B cell (primary cell): ENCODE results near the gene CES1. TPM values are rescaled to one million over a fixed set of nuclear protein-coding genes. Genes with fewer than 3 reads are reported as not detected.

Experiments used
- ATAC-seq: fragments of 200-7000 bp; cut with Tn5 transposase; one replicate; pipeline ENCODE4 v1.10.0; 2021; ENCODE audit warnings: low read depth, mild to moderate bottlenecking, moderate number of reproducible peaks, moderate library complexity
- CTCF ChIA-PET: fragments of 350-600 bp; sonication (Branson Sonifier 250); formaldehyde crosslinking; loops from one replicate; lab custom pipeline; 2021; ENCODE audit warnings: antibody characterized with exemption, inconsistent platforms; lab: Charles Lee
- POLR2A ChIA-PET: fragments of 350-600 bp; sonication (Branson Sonifier 250); formaldehyde crosslinking; loops from one replicate; lab custom pipeline; 2021; ENCODE audit warnings: antibody characterized with exemption; lab: Charles Lee
- DNase-seq: peaks from one replicate; pipeline ENCODE4 v3.0.0; 2013
- H2AFZ ChIP-seq: 2 replicates; pipeline ENCODE4 v1.6.1; 2012; ENCODE audit warnings: mild to moderate bottlenecking, low read depth, low read length; ENCODE audit not compliant: insufficient read depth, poor library complexity, severe bottlenecking
- H3K27ac ChIP-seq, 2 donors: 1 replicate in 1 of 2; 2 replicates in 1 of 2; pipeline ENCODE4 v1.5.1; 2012 to 2013; ENCODE audit warnings: low read length in 2 of 2, mild to moderate bottlenecking in 2 of 2, moderate library complexity in 1 of 2
- H3K27me3 ChIP-seq, 4 experiments: fragments of 200-600 bp in 1 of 4; sonication (generic) in 1 of 4; replicated peaks in 1 of 4; 1 replicate in 2 of 4; 2 replicates in 2 of 4; pipeline versions ENCODE4 v1.6.1 to v1.7.0; 2013 to 2016; ENCODE audit warnings: low read length in 3 of 4, mild to moderate bottlenecking in 2 of 4, mixed read lengths in 1 of 4, moderate library complexity in 1 of 4; ENCODE audit not compliant: insufficient read depth in 4 of 4, control insufficient read depth in 3 of 4; ENCODE audit errors: control extremely low read depth in 1 of 4
- H3K36me3 ChIP-seq, 2 experiments: replicated peaks in 1 of 2; 1 replicate in 1 of 2; 2 replicates in 1 of 2; pipeline versions ENCODE4 v1.6.1 to v1.7.1; 2013; ENCODE audit warnings: low read length in 1 of 2; ENCODE audit not compliant: insufficient read depth in 2 of 2, control insufficient read depth in 1 of 2; ENCODE audit errors: control extremely low read depth in 1 of 2, extremely low read depth in 1 of 2
- H3K4me1 ChIP-seq, 2 donors: fragments of 200-600 bp in 1 of 2; sonication (generic) in 1 of 2; 1 replicate in 1 of 2; 2 replicates in 1 of 2; pipeline versions ENCODE4 v1.5.1 to v1.6.1; 2013 to 2017; ENCODE audit warnings: low read length in 2 of 2; ENCODE audit not compliant: control insufficient read depth in 2 of 2, insufficient read depth in 2 of 2
- H3K4me2 ChIP-seq: replicated peaks from 2 replicates; pipeline ENCODE3; 2012; ENCODE audit warnings: mild to moderate bottlenecking, low read depth, low read length; ENCODE audit not compliant: poor library complexity, severe bottlenecking
- H3K4me3 ChIP-seq, 5 experiments: fragments of 200-600 bp in 1 of 5; sonication (generic) in 1 of 5; 1 replicate in 3 of 5; 2 replicates in 2 of 5; pipeline versions ENCODE4 v1.5.1 to v1.7.0; 2011 to 2016; ENCODE audit warnings: low read length in 4 of 5, mild to moderate bottlenecking in 4 of 5, low read depth in 2 of 5, control low read depth in 1 of 5, moderate library complexity in 1 of 5; ENCODE audit not compliant: insufficient read depth in 1 of 5; ENCODE audit errors: control extremely low read depth in 1 of 5, extremely low read depth in 1 of 5
- H3K79me2 ChIP-seq: fragments of 200-600 bp; sonication (generic); one replicate; pipeline ENCODE4 v1.6.0; 2016; ENCODE audit warnings: low read length; ENCODE audit not compliant: control insufficient read depth, insufficient read depth
- H3K9ac ChIP-seq: fragments of 200-600 bp; sonication (generic); 2 replicates; pipeline ENCODE4 v1.6.1; 2017; ENCODE audit warnings: mild to moderate bottlenecking, low read length, moderate library complexity
- H3K9me3 ChIP-seq, 3 donors: one replicate each; pipeline versions ENCODE4 v1.6.1 to v1.7.1; 2013; ENCODE audit warnings: low read length in 2 of 3; ENCODE audit not compliant: control insufficient read depth in 2 of 3, insufficient read depth in 1 of 3; ENCODE audit errors: control extremely low read depth in 1 of 3
- H4K20me1 ChIP-seq: 2 replicates; pipeline ENCODE4 v1.6.0; 2012; ENCODE audit warnings: mild to moderate bottlenecking, low read length; ENCODE audit not compliant: insufficient read depth, control insufficient read depth, poor library complexity, severe bottlenecking
- H3K27ac Mint-ChIP-seq: one replicate; pipeline ENCODE4 v1.8.0; 2021; ENCODE audit warnings: mixed read lengths
- H3K27me3 Mint-ChIP-seq: one replicate; pipeline ENCODE4 v1.8.0; 2021; ENCODE audit warnings: mixed read lengths
- H3K4me1 Mint-ChIP-seq: one replicate; pipeline ENCODE4 v1.8.0; 2021; ENCODE audit warnings: mixed read lengths
- H3K4me3 Mint-ChIP-seq: one replicate; pipeline ENCODE4 v1.8.0; 2021; ENCODE audit warnings: mixed read lengths
- H3K9me3 Mint-ChIP-seq: one replicate; pipeline ENCODE4 v1.8.0; 2022; ENCODE audit warnings: mixed read lengths; ENCODE audit not compliant: insufficient read depth
- EZH2 ChIP-seq: IDR thresholded peaks from 2 replicates; pipeline ENCODE4 v1.6.1; 2012; ENCODE audit warnings: borderline replicate concordance, low read depth, mild to moderate bottlenecking, moderate library complexity, low read length; ENCODE audit not compliant: insufficient read depth, poor library complexity, severe bottlenecking
- whole genome bisulfite sequencing: methylation state at CpG from one replicate; pipeline ENCODE4 v1.1.5; 2013; ENCODE audit warnings: missing lambda C conversion rate; ENCODE audit not compliant: insufficient coverage; 5-methylcytosine and 5-hydroxymethylcytosine counted together
- intact Hi-C: fragments of 100-400 bp; cut with micrococcal nuclease; formaldehyde crosslinking; loops from one replicate; pipeline ENCODE4 v1.10.0; 2022
- polyA plus RNA-seq: library from polyadenylated mRNA; depleted of rRNA; stranded (reverse); fragments of >200 nt; gene quantifications from 2 replicates; pipeline ENCODE4 v1.2.3, GENCODE V29; 2012
- total RNA-seq, 2 donors: library from RNA; stranded (reverse); fragments of 120-200 nt in 1 of 2; gene quantifications; 1 replicate in 1 of 2; 2 replicates in 1 of 2; pipeline versions ENCODE4 v1.2.3 to v1.2.4, GENCODE V29; 2013 to 2022
- TF ChIP-seq, protein P1 (sequence below): fragments of 200-600 bp; IDR thresholded peaks from one replicate; pipeline ENCODE4 v1.8.0; 2022; ENCODE audit warnings: antibody characterized with exemption, mild to moderate bottlenecking

Gene CES1
- total and polyA plus RNA-seq, 2 donors (not counting 1 experiment from before 2014, with no cell fraction given) = 0.37 to 1.2 TPM

DNA sequence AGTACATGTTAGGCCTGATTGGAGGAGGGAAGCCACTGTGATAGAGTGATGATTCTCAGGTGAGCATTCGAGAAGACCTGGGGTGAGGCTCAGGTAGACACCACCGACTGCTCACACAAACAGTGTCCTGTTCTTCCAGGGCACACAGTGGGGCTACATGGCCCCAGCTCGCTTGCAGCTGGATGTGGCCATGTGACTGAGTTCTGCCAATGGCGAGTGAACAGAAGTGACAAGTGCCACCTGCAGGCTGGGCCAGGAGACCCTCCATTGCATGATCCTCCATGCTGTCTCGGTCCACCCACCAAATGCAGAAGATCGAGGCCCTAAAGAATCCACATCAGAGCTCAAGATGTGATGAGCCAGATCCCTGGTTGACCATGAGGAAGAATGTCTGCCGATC is 36.1 kb upstream of the CES1 start:
- no peaks in the 10 kb centered on the region for H3K4me1 Mint-ChIP-seq
- Histone ChIP-seq H3K4me2 (no peak overlapping the region), H3K4me3 (no peak overlapping the region), H3K9me3 (no peaks in the 10 kb centered on the region), H3K9ac (no peak overlapping the region), H3K4me1 (no peaks in the 10 kb centered on the region), H3K27me3 (peaks cover 0 to 3% (median 0%) of the 10 kb centered on the region in 4 experiments), H3K27ac (no peak overlapping the region), H2AFZ (no peak overlapping the region), H3K36me3 (no peaks in the 10 kb centered on the region), H4K20me1 (no peaks in the 10 kb centered on the region), H3K79me2 (no peaks in the 10 kb centered on the region)
- POLR2A ChIA-PET = no interaction called here
- H3K27me3 Mint-ChIP-seq = peaks cover 12% of the 10 kb centered on the region
- ATAC-seq = no peak
- CTCF ChIA-PET = no interaction called here
- 93% methylated on average over 6 of the region's 7 CpGs for WGBS
- H3K4me3 Mint-ChIP-seq = no peak overlapping the region
- H3K27ac Mint-ChIP-seq = no peak overlapping the region
- no peaks in the 10 kb centered on the region for H3K9me3 Mint-ChIP-seq
- TF ChIP-seq, protein P1, sequence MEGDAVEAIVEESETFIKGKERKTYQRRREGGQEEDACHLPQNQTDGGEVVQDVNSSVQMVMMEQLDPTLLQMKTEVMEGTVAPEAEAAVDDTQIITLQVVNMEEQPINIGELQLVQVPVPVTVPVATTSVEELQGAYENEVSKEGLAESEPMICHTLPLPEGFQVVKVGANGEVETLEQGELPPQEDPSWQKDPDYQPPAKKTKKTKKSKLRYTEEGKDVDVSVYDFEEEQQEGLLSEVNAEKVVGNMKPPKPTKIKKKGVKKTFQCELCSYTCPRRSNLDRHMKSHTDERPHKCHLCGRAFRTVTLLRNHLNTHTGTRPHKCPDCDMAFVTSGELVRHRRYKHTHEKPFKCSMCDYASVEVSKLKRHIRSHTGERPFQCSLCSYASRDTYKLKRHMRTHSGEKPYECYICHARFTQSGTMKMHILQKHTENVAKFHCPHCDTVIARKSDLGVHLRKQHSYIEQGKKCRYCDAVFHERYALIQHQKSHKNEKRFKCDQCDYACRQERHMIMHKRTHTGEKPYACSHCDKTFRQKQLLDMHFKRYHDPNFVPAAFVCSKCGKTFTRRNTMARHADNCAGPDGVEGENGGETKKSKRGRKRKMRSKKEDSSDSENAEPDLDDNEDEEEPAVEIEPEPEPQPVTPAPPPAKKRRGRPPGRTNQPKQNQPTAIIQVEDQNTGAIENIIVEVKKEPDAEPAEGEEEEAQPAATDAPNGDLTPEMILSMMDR = no peak
- no peak for TF ChIP-seq EZH2
- intact Hi-C loops = no loop called here
- no peak for DNase-seq

GRCh38 chr16:55868137-55868536 is 35.2 kb upstream of the CES1 start:
- no peaks in the 10 kb centered on the region for H3K4me1 Mint-ChIP-seq
- no peaks in the 10 kb centered on the region for H3K9me3 Mint-ChIP-seq
- no peak for DNase-seq
- Histone ChIP-seq H4K20me1 (no peaks in the 10 kb centered on the region), H3K9ac (no peak overlapping the region), H3K27ac (no peak overlapping the region), H3K4me3 (no peak overlapping the region), H3K9me3 (no peaks in the 10 kb centered on the region), H3K36me3 (no peaks in the 10 kb centered on the region), H2AFZ (no peak overlapping the region), H3K27me3 (no peaks in the 10 kb centered on the region), H3K4me2 (no peak overlapping the region), H3K79me2 (no peaks in the 10 kb centered on the region), H3K4me1 (no peaks in the 10 kb centered on the region)
- no peak overlapping the region for H3K4me3 Mint-ChIP-seq
- no peak for ATAC-seq
- ChIA-PET CTCF (no interaction called here), POLR2A (no interaction called here)
- WGBS = 100% methylated on average over 1 of the region's 2 CpGs
- intact Hi-C loops = no loop called here
- H3K27ac Mint-ChIP-seq = no peak overlapping the region
- TF ChIP-seq, protein P1 = no peak
- no peak for TF ChIP-seq EZH2
- H3K27me3 Mint-ChIP-seq = peaks cover 12% of the 10 kb centered on the region
